ENCODE data around the gene TRAPPC6A. TPM values are rescaled to one million over a fixed set of nuclear protein-coding genes. Genes with fewer than 3 reads are reported as not detected.

TRAPPC6A gene
- total RNA-seq: 7.2 TPM

DNA sequence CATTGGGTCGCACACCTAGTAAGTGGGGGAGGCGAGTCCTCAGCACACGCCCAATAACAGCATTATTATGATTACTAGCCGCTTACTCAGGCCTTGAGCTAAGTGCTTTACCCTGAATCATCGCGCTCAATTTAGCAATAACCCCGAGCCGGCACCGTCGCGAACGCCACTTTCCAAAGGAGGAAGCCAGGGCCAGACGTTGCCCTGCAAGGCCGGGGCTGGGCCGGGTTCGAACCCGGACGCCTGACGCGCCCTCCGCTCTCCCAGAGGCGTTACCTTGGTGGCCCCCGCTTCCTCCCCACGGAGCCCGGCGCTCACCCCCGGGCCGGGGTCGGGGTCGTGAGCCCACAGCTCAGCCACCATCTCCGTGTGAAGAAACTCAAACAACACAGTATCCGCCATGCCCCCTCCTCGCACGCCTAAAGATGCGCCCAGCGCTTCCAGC lies at the start of gene TRAPPC6A:
Gene TRAPPC6A, minus strand, starts transcription at position 421 of the 445 bp plus-strand sequence. Its CDS starts 19 bp downstream, at position 402.

DNA sequence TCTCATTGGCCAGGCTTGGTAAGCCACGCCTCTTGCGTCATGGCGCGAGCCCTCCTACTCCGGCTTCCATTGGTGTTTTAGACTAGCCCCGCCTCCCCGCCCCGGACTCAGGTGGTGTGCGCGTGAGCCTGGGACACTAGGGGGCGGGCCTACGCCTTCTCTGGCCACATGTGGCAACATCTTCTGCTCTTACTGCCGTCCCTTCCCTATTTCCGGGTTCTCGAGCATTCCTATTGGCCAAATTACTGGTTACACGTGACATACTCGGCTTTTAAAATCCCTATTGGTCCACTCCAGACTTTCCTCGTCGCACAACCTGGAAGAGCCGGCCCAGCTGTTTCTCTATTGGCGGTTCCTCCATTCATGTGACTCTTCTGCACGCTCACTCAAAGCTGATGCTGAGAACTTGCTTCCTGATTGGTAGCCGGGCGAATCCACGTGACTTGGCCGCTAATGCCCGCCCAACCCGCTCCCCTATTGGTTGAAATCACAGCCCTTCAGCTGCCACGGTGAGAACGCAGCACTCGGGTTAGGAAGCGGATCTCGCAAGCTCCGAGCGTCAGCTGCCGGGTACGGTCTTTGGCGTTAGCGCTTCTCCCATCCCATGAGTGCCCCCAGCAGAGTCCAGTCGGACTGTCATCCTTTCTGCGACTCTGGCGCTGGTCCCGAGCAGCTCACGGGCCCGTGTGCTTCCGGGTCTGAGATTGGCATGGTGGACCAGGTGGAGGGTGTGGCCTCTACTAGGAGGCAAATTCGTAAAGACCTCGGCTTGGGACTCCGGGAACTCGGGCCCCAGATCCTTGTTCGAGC lies 430 bp upstream of the TRAPPC6A start, which contains the start of gene BLOC1S3:
Gene BLOC1S3, plus strand, starts transcription at position 523 of the 810 bp plus-strand sequence. CDS start 513 bp downstream, outside the sequence.

DNA sequence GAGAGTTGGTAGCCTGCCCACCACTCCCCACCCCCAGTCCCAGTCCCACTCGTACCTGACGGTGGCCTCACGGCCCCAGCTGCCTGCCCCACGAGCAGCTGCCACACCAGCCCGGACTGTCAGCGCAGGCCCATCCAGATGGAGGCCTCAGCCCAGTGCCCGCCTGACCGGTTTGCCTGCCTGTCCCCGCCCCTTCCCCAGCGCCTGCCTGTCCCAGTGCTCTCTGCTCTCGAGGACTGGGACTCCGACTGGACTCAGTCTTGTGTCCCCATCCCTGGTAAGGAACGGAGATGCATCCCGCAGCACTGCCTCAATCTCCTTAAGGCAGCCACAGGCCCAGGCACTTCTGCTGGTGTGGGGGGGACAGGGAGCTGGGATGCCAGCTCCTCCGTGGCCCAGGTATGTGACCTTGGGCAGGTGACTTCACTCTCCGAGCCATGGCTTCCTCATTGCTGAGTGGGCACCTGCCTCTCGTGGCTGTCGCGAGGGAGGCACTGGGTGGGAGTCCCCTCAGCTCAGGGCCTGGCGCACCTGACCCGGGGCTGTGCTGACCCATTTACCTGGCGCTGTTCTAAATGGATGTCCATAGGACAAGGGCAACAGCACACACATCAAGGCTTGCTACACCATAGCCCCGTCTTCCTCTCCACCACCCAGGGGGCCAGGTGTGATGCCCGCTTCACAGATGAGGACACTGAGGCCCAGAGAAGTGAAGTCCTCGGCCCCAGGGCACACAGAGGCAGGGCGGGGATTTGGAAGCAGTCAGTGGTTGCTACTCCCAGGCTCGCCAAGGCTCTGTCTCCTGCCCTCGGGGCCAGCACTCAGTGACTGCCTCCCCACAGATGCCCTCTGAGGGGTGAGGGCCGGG lies 16.9 kb downstream of the TRAPPC6A start, which contains the start of gene NKPD1:
Gene NKPD1, minus strand, starts transcription at position 113 of the 868 bp plus-strand sequence. CDS start 832 bp downstream, outside the sequence.

Other genes with a start within 250 kb of the TRAPPC6A start
- not detected for gene APOC4, start 236.0 kb downstream of the TRAPPC6A start, total RNA-seq
- 2.5 TPM for gene APOC2, start 232.2 kb downstream of the TRAPPC6A start, total RNA-seq
- 71.7 TPM for gene CLPTM1, start 222.9 kb downstream of the TRAPPC6A start, total RNA-seq
- gene RELB, start 176.8 kb downstream of the TRAPPC6A start, total RNA-seq: 1.2 TPM
- gene CLASRP, start 139.2 kb downstream of the TRAPPC6A start, total RNA-seq: 11.3 TPM
- gene ZNF296, start 101.8 kb downstream of the TRAPPC6A start, total RNA-seq: 0.69 TPM
- gene GEMIN7, start 99.0 kb downstream of the TRAPPC6A start, total RNA-seq: 12.5 TPM
- gene PPP1R37, start 85.1 kb downstream of the TRAPPC6A start, total RNA-seq: 21.0 TPM
- 0.69 TPM for gene NKPD1, start 17.3 kb downstream of the TRAPPC6A start, total RNA-seq
- gene BLOC1S3, start 547 bp upstream of the TRAPPC6A start, total RNA-seq: 4.4 TPM
- 0.23 TPM for gene EXOC3L2, start 67.2 kb upstream of the TRAPPC6A start, total RNA-seq
- gene MARK4, start 73.0 kb upstream of the TRAPPC6A start, total RNA-seq: 39.2 TPM
- not detected for gene CKM, start 144.6 kb upstream of the TRAPPC6A start, total RNA-seq
- 1.8 TPM for gene KLC3, start 162.5 kb upstream of the TRAPPC6A start, total RNA-seq
- 23.3 TPM for gene ERCC2, start 192.3 kb upstream of the TRAPPC6A start, total RNA-seq
- gene PPP1R13L, start 226.8 kb upstream of the TRAPPC6A start, total RNA-seq: 0.46 TPM
- gene POLR1G, start 228.4 kb upstream of the TRAPPC6A start, total RNA-seq: 6.5 TPM
- gene ERCC1, start 245.7 kb upstream of the TRAPPC6A start, total RNA-seq: 41.3 TPM